GM10248 (cell line): ENCODE results near the gene SAA2.
"Not testable (repeated sequence)": the region's sequence is repeated elsewhere in the genome, so short reads cannot be mapped to it uniquely, and the experiment has no call there.

Experiments
- CTCF ChIA-PET: fragments of 300-600 bp; sonication (Branson Sonifier 250); formaldehyde crosslinking; extraction: SDS; loops from one replicate; lab custom pipeline; 2021; ENCODE audit warnings: antibody characterized with exemption; lab: Yijun Ruan, JAX
- POLR2A ChIA-PET: fragments of 350-650 bp; sonication (Branson Sonifier 250); formaldehyde crosslinking; extraction: SDS; loops from one replicate; lab custom pipeline; 2020; ENCODE audit warnings: antibody characterized with exemption; lab: Yijun Ruan, JAX
- DNase-seq: peaks from one replicate; pipeline ENCODE4 v3.0.0; 2012; ENCODE audit errors: extremely low spot score
- TF ChIP-seq, protein P1 (sequence below): IDR thresholded peaks from 2 replicates; pipeline ENCODE4 v1.5.1; 2012; ENCODE audit warnings: mild to moderate bottlenecking, low read depth; ENCODE audit errors: extremely low read depth, missing control alignments, control extremely low read depth

The SAA2 gene

GRCh38 chr11:18264677-18265555 lies 16.4 kb upstream of the SAA2 start:
- ChIA-PET POLR2A (no interaction called here), CTCF (interaction anchor here (1.6 to 3.0 kb wide), 2 partner anchors 21 to 150 kb away, joined by 4 to 17 read pairs; no protein-coding TSS in a partner anchor)
- TF ChIP-seq, protein P1, sequence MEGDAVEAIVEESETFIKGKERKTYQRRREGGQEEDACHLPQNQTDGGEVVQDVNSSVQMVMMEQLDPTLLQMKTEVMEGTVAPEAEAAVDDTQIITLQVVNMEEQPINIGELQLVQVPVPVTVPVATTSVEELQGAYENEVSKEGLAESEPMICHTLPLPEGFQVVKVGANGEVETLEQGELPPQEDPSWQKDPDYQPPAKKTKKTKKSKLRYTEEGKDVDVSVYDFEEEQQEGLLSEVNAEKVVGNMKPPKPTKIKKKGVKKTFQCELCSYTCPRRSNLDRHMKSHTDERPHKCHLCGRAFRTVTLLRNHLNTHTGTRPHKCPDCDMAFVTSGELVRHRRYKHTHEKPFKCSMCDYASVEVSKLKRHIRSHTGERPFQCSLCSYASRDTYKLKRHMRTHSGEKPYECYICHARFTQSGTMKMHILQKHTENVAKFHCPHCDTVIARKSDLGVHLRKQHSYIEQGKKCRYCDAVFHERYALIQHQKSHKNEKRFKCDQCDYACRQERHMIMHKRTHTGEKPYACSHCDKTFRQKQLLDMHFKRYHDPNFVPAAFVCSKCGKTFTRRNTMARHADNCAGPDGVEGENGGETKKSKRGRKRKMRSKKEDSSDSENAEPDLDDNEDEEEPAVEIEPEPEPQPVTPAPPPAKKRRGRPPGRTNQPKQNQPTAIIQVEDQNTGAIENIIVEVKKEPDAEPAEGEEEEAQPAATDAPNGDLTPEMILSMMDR: no peak
- DNase-seq: no peak

- TF ChIP-seq, protein P1: no peak
- CTCF ChIA-PET: interaction anchor here (1.6 to 3.0 kb wide), 2 partner anchors 20 to 149 kb away, joined by 4 to 17 read pairs; no protein-coding TSS in a partner anchor
- POLR2A ChIA-PET: no interaction called here
Observed at GRCh38 chr11:18264035-18264434, 15.6 kb upstream of the SAA2 start.

DNA sequence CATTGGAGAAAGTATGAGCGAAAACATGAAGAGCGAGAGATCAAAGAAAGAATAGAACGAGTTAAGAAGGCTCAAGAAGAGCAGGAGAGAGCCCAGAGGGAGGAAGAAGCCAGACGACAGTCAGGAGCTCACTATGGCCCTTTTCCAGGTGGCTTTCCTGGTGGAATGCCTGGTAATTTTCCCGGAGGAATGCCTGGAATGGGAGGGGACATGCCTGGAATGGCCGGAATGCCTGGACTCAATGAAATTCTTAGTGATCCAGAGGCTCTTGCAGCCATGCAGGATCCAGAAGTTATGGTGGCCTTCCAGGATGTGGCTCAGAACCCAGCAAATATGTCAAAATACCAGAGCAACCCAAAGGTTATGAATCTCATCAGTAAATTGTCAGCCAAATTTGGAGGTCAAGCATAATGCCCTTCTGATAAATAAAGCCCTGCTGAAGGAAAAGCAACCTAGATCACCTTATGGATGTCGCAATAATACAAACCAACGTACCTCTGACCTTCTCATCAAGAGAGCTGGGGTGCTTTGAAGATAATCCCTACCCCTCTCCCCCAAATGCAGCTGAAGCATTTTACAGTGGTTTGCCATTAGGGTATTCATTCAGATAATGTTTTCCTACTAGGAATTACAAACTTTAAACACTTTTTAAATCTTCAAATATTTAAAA lies 14.3 kb upstream of the SAA2 start:
- CTCF ChIA-PET: interaction anchor here (0.8 to 1.0 kb wide), 2 partner anchors 19 to 21 kb away, joined by 3 read pairs; no protein-coding TSS in a partner anchor
- DNase-seq, POLR2A ChIA-PET: not testable (repeated sequence)

More at GRCh38 chr11:18264035-18264434, 15.6 kb upstream of the SAA2 start:
- DNase-seq: no peak

GRCh38 chr11:18261721-18262120 lies 13.3 kb upstream of the SAA2 start:
- CTCF ChIA-PET: interaction anchor here (0.8 to 1.0 kb wide), 2 partner anchors 18 to 22 kb away, joined by 3 read pairs; no protein-coding TSS in a partner anchor

GRCh38 chr11:18259259-18259658 lies 10.8 kb upstream of the SAA2 start:
- TF ChIP-seq, protein P1: no peak
- CTCF ChIA-PET: interaction anchor here (1.8 kb wide), 1 partner anchor 15 kb away, joined by 5 read pairs; no protein-coding TSS in a partner anchor
- no peak for DNase-seq
- POLR2A ChIA-PET: no interaction called here

More at GRCh38 chr11:18261721-18262120, 13.3 kb upstream of the SAA2 start:
- no peak for DNase-seq
- TF ChIP-seq, protein P1: no peak
- POLR2A ChIA-PET: no interaction called here

DNA sequence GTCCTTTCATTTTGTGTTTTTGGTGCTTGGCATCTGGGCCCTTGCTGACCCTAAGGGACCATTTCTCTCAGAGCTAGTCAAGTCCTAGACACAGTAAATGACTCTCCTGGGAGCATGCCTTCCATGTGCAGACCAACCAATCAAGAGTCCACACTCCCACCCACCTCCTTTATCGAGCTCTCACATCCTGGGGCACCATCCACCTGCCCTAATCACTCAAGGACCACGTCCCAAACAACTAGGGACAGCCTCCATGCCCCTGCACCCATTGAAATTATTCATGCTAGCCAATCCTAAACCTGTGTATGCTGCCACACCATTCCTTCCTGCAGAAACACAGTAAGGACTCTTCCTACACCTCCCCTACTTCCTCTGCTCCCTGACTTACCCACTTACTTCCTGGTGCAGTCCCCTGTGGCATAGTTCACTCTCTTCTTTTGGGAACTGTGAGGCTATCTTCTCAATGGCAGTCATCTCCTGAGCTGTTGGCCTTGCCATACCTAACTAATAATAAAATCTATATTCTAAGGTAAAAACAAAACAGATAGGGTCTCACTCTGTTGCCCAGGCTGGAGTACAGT lies 6.4 kb upstream of the SAA2 start:
- no peak for DNase-seq
- CTCF ChIA-PET: interaction anchor here (1.0 to 2.5 kb wide), 2 partner anchors 11 to 17 kb away, joined by 4 to 12 read pairs; no protein-coding TSS in a partner anchor
- POLR2A ChIA-PET: no interaction called here
- TF ChIP-seq, protein P1: no peak
